H54 (cell line): Measurements from ENCODE around the gene ULK3.

Source experiments
- DNase-seq: peaks from one replicate; pipeline ENCODE4 v3.0.0; 2011; ENCODE audit warnings: low spot score, mixed read lengths; ENCODE audit not compliant: insufficient read length
- FAIRE-seq: peaks from 3 replicates; lab custom pipeline; 2011; peaks lifted over from hg19 to GRCh38; lab: Jason Lieb, UNC
- POLR2A ChIP-seq: IDR thresholded peaks from 2 replicates; pipeline ENCODE4 v1.6.1; 2011; ENCODE audit warnings: low read depth, mild to moderate bottlenecking, low read length

Gene ULK3

GRCh38 chr15:74799255-74799855, 43.6 kb downstream of the ULK3 start:
- DNase-seq (no peak), FAIRE-seq (no peak)
- TF ChIP-seq POLR2A: no peak

DNA sequence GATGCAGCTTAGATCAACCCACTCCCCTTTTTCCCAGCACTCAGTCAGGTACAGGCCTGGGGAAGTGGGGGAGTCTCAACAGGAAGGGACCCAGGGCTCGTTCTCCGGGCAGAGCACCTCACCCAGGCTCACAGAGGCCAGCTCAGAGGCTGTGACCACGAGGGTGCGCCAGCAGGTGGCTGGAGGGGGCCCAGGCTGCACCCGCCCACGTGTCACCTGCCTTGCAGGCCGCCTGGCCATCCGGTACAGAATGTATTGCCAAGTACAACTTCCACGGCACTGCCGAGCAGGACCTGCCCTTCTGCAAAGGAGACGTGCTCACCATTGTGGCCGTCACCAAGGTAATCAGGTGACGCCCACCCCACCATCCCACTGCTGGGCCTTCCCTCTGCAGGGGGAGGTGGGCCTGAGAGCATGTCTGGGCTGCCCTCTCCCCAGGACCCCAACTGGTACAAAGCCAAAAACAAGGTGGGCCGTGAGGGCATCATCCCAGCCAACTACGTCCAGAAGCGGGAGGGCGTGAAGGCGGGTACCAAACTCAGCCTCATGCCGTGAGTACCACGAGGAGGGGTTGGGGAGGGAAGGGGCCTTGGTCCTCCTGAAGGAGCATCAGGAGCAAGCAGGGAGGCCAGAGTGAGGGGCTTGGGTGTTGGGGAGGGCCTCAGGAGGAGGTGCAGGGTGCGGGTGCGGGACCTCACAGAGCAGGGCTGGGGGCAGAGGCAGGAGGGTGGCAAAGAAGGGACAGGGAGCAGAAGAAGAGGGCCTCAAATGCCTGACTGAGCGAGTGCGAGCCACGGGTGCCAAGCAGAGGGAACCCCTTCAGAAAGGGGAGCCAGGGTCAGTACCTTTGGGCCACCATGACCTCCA, 44.3 kb downstream of the ULK3 start:
- DNase-seq (no peak), FAIRE-seq (no peak)
- TF ChIP-seq POLR2A: no peak

DNA sequence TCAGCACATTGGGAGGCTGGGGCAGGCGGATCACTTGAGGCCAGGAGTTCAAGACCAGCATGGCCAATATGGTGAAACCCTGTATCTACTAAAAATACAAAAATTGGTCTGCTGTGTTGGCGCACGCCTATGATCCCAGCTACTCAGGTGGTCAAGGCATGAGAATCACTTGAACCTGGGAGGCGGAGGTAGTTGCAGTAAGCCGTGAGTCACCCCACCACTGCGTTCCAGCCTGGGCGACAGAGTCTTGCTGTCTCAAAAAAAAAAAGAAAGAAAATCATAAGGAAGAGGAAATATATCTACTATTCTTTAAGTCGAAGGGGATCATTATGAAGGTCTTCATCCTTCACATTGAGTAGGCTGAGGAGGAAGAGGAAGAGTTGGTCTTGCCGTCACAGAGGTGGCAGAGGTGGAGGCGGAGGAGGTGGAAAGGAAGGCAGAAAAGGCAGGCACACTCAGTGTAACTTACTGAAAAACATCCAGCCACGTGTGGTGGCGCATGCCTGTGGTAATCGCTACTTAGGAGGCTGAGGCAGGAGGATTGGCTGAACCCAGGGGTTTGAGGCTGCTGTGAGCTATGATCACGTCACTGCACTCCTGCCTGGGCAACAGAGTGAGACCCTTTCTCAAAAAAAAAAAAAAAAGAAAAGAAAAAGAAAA, 46.9 kb downstream of the ULK3 start:
- TF ChIP-seq POLR2A: no peak
- no peak for FAIRE-seq

DNA sequence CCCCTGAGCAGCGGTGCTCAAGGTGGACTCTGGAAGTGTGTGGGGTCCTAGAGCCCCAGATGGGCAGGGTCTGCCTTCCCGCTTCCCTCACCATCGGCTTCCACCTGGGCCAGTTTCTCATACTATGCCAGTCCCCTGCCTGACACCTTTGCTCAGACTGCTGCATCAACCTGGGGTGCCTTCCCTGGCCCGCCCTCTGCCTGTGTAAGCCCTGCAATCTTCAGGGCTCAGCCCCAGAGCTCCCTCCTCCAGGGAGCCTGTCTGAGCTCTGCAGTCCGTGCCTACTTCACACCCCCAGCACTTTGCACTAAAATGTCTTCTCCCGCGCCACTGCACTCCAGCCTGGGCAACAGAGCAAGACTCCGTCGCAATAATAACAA, 48.0 kb downstream of the ULK3 start:
- no peak for TF ChIP-seq POLR2A
- DNase-seq: no peak
- no peak for FAIRE-seq

More for the DNA sequence above, 46.9 kb downstream of the ULK3 start:
- DNase-seq: no peak

DNA sequence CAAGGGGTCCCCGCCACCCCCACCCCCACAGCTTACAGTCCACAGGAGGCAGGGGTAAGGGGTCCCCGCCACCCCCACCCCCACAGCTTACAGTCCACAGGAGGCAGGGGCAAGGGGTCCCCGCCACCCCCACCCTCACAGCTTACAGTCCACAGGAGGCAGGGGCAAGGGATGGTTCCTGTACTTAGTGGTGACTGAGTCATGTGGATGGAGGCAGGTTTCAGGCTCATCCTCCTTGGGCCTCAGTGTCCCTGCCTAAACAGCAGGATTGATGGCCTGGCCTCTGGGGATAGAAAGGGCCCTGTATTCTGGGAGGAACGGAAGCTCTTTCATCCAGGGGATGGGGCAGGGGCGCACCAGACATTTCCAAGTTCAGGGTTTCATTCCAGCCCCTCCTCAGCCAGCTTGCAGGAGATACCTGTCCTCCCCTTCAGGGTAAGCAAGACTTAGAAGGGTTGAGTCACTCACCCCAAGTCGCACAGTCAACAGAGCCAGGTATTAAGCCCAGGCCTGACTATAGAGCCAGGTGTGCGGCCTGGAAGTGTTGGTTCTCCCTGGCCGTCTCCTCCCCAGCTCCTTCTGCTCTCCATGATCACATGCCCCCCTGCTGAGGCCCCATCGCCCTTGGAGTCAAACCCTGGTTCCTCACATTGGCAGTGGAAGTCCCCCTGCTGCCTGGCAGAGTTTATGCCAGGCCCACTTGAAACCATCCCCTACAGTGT, 48.5 kb downstream of the ULK3 start:
- DNase-seq (no peak), FAIRE-seq (no peak)
- TF ChIP-seq POLR2A: no peak

DNA sequence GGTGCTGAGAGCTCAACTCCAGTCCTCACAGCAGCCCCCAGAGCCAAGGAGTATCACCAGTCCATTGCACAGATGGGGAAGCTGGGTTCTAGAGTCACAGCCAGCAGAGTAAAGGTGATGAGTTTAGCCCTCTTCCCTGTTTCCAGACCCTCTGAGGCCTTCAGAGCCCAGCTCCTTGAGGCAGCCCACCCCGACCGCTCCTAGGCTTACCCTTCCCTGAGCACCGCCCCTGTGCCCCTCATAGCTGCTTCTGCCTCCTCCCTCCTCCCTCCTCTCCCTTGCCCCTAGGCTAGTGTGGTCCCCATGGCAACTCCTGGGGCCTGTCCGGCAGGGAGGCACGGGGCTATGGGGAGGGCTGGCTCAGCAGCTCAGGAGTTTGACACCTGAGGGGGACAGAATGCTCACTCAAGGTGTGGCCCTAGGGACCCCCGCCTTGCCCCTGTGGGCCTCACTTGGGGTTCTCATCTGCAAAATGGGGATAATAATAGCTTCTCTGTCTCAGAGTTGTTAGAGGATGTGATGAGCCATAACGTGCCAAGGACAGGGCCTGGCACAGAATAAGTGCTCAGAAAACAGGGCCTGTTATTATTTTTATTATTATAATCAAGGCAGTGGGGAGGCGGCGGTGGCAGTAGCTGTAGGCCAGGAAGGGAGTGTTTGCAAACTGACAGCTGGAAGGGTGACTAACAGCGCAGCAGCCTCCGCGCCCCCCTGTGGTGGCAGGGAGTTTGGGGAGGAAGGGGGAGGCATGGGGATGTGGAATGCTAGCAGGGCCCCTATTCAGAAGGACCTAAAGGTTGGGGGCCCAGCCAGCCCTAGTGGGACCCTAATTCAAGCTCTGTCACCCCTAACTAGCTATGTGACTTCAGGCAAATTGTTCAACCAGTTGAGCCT, 49.6 kb downstream of the ULK3 start:
- no peak for TF ChIP-seq POLR2A
- FAIRE-seq (no peak), DNase-seq (peak; percentile 55)

DNA sequence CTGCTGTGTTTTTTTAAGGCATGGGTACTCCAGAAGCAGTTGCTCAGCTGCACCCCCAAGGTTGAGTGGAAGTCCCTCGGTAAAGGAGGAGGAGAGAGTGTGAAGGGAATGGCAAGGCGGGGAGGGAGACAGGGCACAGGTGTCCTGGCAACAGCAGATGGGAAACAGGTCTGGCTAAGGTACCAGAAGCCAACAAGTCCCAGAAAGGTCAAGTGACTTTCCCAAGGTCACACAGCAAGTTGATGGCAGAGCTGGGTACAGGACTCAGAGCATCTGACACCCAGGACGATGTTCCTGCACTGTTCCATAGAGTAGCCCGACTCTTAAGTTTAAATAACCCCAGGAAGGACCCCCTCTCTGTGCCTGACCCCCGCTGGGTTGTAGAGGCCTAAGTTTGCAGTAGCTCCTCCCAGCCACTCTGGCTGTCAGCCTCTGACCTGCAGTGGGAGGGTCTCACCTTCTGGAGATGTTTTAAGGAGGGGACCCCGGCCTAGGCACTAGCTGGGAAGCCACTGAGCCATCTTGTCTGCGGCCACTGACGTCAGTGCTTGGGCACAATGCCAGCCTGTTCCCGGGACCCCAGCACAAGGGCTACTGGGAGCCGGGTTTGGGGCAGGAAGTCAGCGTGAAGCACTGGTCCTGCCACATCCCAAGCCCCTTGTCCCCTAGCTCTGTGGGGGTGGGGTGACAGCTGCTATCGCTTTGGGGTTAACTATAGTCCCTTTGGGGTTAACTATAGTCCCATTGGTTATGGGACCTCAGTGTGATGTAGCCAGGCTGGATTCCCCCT, 50.5 kb downstream of the ULK3 start:
- no peak for TF ChIP-seq POLR2A
- FAIRE-seq (no peak), DNase-seq (no peak)

DNA sequence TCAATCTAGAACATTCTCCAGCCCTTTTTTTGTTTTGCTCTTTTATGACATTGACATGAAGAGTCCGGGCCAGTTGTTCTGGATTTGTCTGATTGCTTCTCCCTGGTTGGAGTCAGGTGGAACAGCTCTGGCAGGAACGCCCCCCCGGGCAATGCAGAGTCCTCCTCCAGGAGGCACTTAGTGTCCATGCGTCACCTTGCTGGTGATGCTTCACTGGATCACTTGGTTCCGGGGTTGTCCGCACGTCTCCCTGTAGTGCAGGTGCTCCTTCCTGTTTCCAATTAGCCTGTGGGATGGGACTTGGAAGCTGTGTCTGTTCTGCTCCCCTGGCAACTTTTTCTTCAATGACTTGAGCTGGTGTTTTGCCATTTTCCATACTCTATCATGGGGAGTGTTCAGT, 51.3 kb downstream of the ULK3 start:
- TF ChIP-seq POLR2A: no peak
- no peak for DNase-seq
- no peak for FAIRE-seq

- no peak for TF ChIP-seq POLR2A
- DNase-seq: no peak
- no peak for FAIRE-seq
Measured at GRCh38 chr15:74791007-74791406, 51.9 kb downstream of the ULK3 start.

GRCh38 chr15:74790080-74790916, 52.7 kb downstream of the ULK3 start:
- no peak for TF ChIP-seq POLR2A
- DNase-seq: peak; percentile 81
- FAIRE-seq: no peak

DNA sequence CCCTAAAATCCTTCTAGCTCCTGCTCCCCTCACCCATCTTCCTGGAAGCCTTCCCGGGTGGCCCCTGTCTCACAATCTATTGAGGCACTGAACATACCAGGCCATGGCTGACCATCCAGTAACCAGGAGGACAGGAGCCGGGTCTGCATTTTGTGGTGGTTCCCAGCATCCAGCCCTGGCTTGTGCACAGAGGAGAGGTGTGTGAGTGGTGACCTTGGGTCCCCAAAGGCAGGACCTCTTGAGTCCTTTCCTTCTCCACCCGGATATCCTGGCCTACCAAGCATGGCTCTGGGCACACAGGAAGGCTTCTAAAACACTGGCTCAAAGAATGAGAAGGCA, 53.2 kb downstream of the ULK3 start:
- FAIRE-seq (no peak), DNase-seq (no peak)
- no peak for TF ChIP-seq POLR2A
